Left lung (tissue), 10 donors: ENCODE results near the gene GULP1. TPM values are rescaled to one million over a fixed set of nuclear protein-coding genes. Genes with fewer than 3 reads are reported as not detected.

Source experiments
- ATAC-seq: fragments of 200-7000 bp; cut with Tn5 transposase; one replicate; pipeline ENCODE4 v1.9.1; 2020; ENCODE audit warnings: moderate library complexity
- DNase-seq, 4 donors: peaks; one replicate each; pipeline ENCODE4 v3.0.0-alpha.2; 2013 to 2020
- H3K27ac ChIP-seq, 2 donors: fragments of 200-600 bp; sonication (generic) in 1 of 2; one replicate each; pipeline versions ENCODE4 v1.5.0 to v1.8.0; 2020 to 2021
- H3K27me3 ChIP-seq, 2 donors: fragments of 200-600 bp; sonication (generic) in 1 of 2; one replicate each; pipeline versions ENCODE4 v1.5.0 to v1.8.0; 2020 to 2021
- H3K36me3 ChIP-seq, 2 donors: fragments of 200-600 bp; sonication (generic) in 1 of 2; one replicate each; pipeline versions ENCODE4 v1.5.0 to v1.8.0; 2020 to 2021
- H3K4me1 ChIP-seq, 2 donors: fragments of 200-600 bp; one replicate each; pipeline ENCODE4 v1.8.0; 2021
- H3K4me3 ChIP-seq, 2 donors: fragments of 200-600 bp; sonication (generic) in 1 of 2; one replicate each; pipeline versions ENCODE4 v1.5.0 to v1.8.0; 2020 to 2021; ENCODE audit warnings: mild to moderate bottlenecking in 1 of 2
- H3K9me3 ChIP-seq, 2 donors: fragments of 200-600 bp; sonication (generic) in 1 of 2; one replicate each; pipeline versions ENCODE4 v1.5.0 to v1.8.0; 2020 to 2021
- CTCF ChIP-seq, 2 donors: fragments of 200-600 bp; sonication (generic) in 1 of 2; IDR thresholded peaks; one replicate each; pipeline versions ENCODE4 v1.5.0 to v1.8.0; 2021; ENCODE audit warnings: antibody characterized with exemption in 2 of 2
- intact Hi-C, 2 donors: fragments of 100-400 bp; cut with DNase I; formaldehyde crosslinking; loops; one replicate each; pipeline versions ENCODE4 v1.11.2 to v1.14.2; 2022
- polyA plus RNA-seq, 6 donors: library from polyadenylated mRNA; unstranded; fragments of 120-200 nt; gene quantifications; one replicate each; pipeline ENCODE4 v1.2.1, GENCODE V29; 2013; ENCODE audit not compliant: insufficient read length in 6 of 6
- total RNA-seq, 2 donors: library from RNA; stranded (reverse); fragmentation: NEBNext Ultra II Directional; extraction: Animal tissue kit (Norgen Biotek cat#: 25700); gene quantifications; one replicate each; pipeline ENCODE4 v1.2.1, GENCODE V29; 2021
- donor health status: DM: no; HTN: yes; CAD: no.
- donor health status: DM: no; HTN: no; CAD: no.

The GULP1 gene
- total and polyA plus RNA-seq, 8 donors, result 27.5 to 120 (median 85.4) TPM

- H3K36me3 ChIP-seq, result no peaks in the 10 kb centered on the region
These were observed 73.5 kb downstream of the GULP1 start for GRCh38 chr2:188365058-188365641.

GRCh38 chr2:188367164-188367563, 75.5 kb downstream of the GULP1 start:
- no peak for TF ChIP-seq CTCF (IDR thresholded peaks at IDR 0.05)
- no peak for DNase-seq
- intact Hi-C loops, result no loop called here
- H3K4me3 ChIP-seq, result no peak overlapping the region
- no peaks in the 10 kb centered on the region for H3K36me3 ChIP-seq
- no peaks in the 10 kb centered on the region for H3K27me3 ChIP-seq
- no peak for ATAC-seq
- no peaks in the 10 kb centered on the region for H3K9me3 ChIP-seq
- no peak overlapping the region for H3K27ac ChIP-seq
- no peaks in the 10 kb centered on the region for H3K4me1 ChIP-seq

More at GRCh38 chr2:188365058-188365641, 73.5 kb downstream of the GULP1 start:
- no peak overlapping the region for H3K27ac ChIP-seq
- no peak for TF ChIP-seq CTCF (IDR thresholded peaks at IDR 0.05)
- no peaks in the 10 kb centered on the region for H3K4me1 ChIP-seq
- H3K27me3 ChIP-seq, result no peaks in the 10 kb centered on the region
- intact Hi-C loops, result no loop called here
- no peak overlapping the region for H3K4me3 ChIP-seq
- H3K9me3 ChIP-seq, result no peaks in the 10 kb centered on the region
- no peak for ATAC-seq
- DNase-seq, result no peak

- no peaks in the 10 kb centered on the region for H3K9me3 ChIP-seq
- no peak overlapping the region for H3K4me3 ChIP-seq
- H3K36me3 ChIP-seq, result no peaks in the 10 kb centered on the region
- H3K27me3 ChIP-seq, result no peaks in the 10 kb centered on the region
- peak; percentile 31 to 59 for TF ChIP-seq CTCF (IDR thresholded peaks at IDR 0.05)
- intact Hi-C loops, result no loop called here
- ATAC-seq (peak; percentile 89), DNase-seq (no peak)
- no peak overlapping the region for H3K27ac ChIP-seq
- no peaks in the 10 kb centered on the region for H3K4me1 ChIP-seq
These were observed 77.7 kb downstream of the GULP1 start for GRCh38 chr2:188369365-188369764.

GRCh38 chr2:188378371-188378950, 86.8 kb downstream of the GULP1 start:
- intact Hi-C loops, result no loop called here
- no peak for ATAC-seq
- no peak for TF ChIP-seq CTCF (IDR thresholded peaks at IDR 0.05)
- no peaks in the 10 kb centered on the region for H3K9me3 ChIP-seq
- H3K4me3 ChIP-seq, result no peak overlapping the region
- no peaks in the 10 kb centered on the region for H3K27me3 ChIP-seq
- H3K27ac ChIP-seq, result no peak overlapping the region
- H3K36me3 ChIP-seq, result no peaks in the 10 kb centered on the region
- DNase-seq, result no peak
- peaks cover 0 to 13% of the 10 kb centered on the region in 2 donors for H3K4me1 ChIP-seq

GRCh38 chr2:188379748-188380147, 88.1 kb downstream of the GULP1 start:
- H3K9me3 ChIP-seq, result peaks cover 0 to 1% of the 10 kb centered on the region in 2 donors
- no peak for DNase-seq
- no peak for TF ChIP-seq CTCF (IDR thresholded peaks at IDR 0.05)
- H3K4me3 ChIP-seq, result no peak overlapping the region
- no peaks in the 10 kb centered on the region for H3K36me3 ChIP-seq
- no peaks in the 10 kb centered on the region for H3K27me3 ChIP-seq
- ATAC-seq, result no peak
- H3K27ac ChIP-seq, result no peak overlapping the region
- intact Hi-C loops, result no loop called here
- H3K4me1 ChIP-seq, result peaks cover 0 to 13% of the 10 kb centered on the region in 2 donors
